Measurements from ENCODE around the gene SERINC5. TPM values are rescaled to one million over a fixed set of nuclear protein-coding genes. Genes with fewer than 3 reads are reported as not detected.

Gene SERINC5
- polyA plus RNA-seq, 1 of the 3 experiments (the other 2 are of a cell fraction) = 4.5 TPM

- Histone ChIP-seq H3K27ac (ENCODE audit: low read depth in 2 of 2, low read length in 1 of 2) (peak overlapping the region in 1 of 2 experiments; percentile 75; a peak in 2 of 4 replicates), H3F3A (replicated peaks; ENCODE audit: insufficient read depth) (no peaks in the 10 kb centered on the region), H3K9ac (no peak overlapping the region), H3K9me2 (no peaks in the 10 kb centered on the region), H3K79me2 (ENCODE audit: insufficient read depth) (peaks cover 3% of the 10 kb centered on the region; the same call in 1 of the 2 replicates), H3K36me3 (replicated peaks in 1 of 2; ENCODE audit: control insufficient read depth in 1 of 2, insufficient read depth in 2 of 2, low read length in 1 of 2) (no peaks in the 10 kb centered on the region), H3K4me2 (no peak overlapping the region), H4K20me1 (ENCODE audit: insufficient read depth) (no peaks in the 10 kb centered on the region), H3K4me1 (ENCODE audit: control insufficient read depth in 1 of 2, insufficient read depth in 2 of 2, low read depth in 1 of 2, low read length in 1 of 2) (peaks cover 0 to 20% of the 10 kb centered on the region in 2 experiments; a peak in 1 of 4 replicates), H2AFZ (ENCODE audit: low read depth) (no peak overlapping the region), H3K9me3 (no peaks in the 10 kb centered on the region), H3K27me3 (ENCODE audit: insufficient read depth) (no peaks in the 10 kb centered on the region), H3K4me3 (ENCODE audit: low read depth in 2 of 2, low read length in 1 of 2) (no peak overlapping the region)
- ChIA-PET POLR2A (no interaction called here), CTCF (no interaction called here)
- no peak for TF ChIP-seq POLR2AphosphoS5 (IDR thresholded peaks at IDR 0.05; ENCODE audit: low read depth, low read length)
- TF ChIP-seq, protein P1, sequence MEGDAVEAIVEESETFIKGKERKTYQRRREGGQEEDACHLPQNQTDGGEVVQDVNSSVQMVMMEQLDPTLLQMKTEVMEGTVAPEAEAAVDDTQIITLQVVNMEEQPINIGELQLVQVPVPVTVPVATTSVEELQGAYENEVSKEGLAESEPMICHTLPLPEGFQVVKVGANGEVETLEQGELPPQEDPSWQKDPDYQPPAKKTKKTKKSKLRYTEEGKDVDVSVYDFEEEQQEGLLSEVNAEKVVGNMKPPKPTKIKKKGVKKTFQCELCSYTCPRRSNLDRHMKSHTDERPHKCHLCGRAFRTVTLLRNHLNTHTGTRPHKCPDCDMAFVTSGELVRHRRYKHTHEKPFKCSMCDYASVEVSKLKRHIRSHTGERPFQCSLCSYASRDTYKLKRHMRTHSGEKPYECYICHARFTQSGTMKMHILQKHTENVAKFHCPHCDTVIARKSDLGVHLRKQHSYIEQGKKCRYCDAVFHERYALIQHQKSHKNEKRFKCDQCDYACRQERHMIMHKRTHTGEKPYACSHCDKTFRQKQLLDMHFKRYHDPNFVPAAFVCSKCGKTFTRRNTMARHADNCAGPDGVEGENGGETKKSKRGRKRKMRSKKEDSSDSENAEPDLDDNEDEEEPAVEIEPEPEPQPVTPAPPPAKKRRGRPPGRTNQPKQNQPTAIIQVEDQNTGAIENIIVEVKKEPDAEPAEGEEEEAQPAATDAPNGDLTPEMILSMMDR (IDR thresholded peaks at IDR 0.05) = no peak
- no peak for DNase-seq
- WGBS (ENCODE audit: low lambda C conversion rate) = 67% methylated on average over 5 of the region's 5 CpGs
Observed at GRCh38 chr5:80181618-80182211, 74.1 kb downstream of the SERINC5 start.

- Histone ChIP-seq H3K9me3 (no peaks in the 10 kb centered on the region), H3K36me3 (replicated peaks in 1 of 2; ENCODE audit: control insufficient read depth in 1 of 2, insufficient read depth in 2 of 2, low read length in 1 of 2) (peaks cover 0 to 3% of the 10 kb centered on the region in 2 experiments), H3K4me3 (ENCODE audit: low read depth in 2 of 2, low read length in 1 of 2) (no peak overlapping the region), H3K9me2 (no peaks in the 10 kb centered on the region), H3K4me2 (no peak overlapping the region), H3K4me1 (ENCODE audit: control insufficient read depth in 1 of 2, insufficient read depth in 2 of 2, low read depth in 1 of 2, low read length in 1 of 2) (peaks cover 0 to 16% of the 10 kb centered on the region in 2 experiments; a peak in 1 of 4 replicates), H3K27ac (ENCODE audit: low read depth in 2 of 2, low read length in 1 of 2) (no peak overlapping the region), H3K27me3 (ENCODE audit: insufficient read depth) (no peaks in the 10 kb centered on the region), H3F3A (replicated peaks; ENCODE audit: insufficient read depth) (no peaks in the 10 kb centered on the region), H3K79me2 (ENCODE audit: insufficient read depth) (no peaks in the 10 kb centered on the region), H2AFZ (ENCODE audit: low read depth) (no peak overlapping the region), H3K9ac (no peak overlapping the region), H4K20me1 (ENCODE audit: insufficient read depth) (no peaks in the 10 kb centered on the region)
- POLR2A ChIA-PET = no interaction called here
- no peak for TF ChIP-seq TEAD4 (IDR thresholded peaks at IDR 0.05; ENCODE audit: borderline replicate concordance, insufficient read depth)
- TF ChIP-seq, protein P2, sequence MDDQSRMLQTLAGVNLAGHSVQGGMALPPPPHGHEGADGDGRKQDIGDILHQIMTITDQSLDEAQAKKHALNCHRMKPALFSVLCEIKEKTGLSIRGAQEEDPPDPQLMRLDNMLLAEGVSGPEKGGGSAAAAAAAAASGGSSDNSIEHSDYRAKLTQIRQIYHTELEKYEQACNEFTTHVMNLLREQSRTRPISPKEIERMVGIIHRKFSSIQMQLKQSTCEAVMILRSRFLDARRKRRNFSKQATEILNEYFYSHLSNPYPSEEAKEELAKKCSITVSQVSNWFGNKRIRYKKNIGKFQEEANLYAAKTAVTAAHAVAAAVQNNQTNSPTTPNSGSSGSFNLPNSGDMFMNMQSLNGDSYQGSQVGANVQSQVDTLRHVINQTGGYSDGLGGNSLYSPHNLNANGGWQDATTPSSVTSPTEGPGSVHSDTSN (IDR thresholded peaks at IDR 0.05) = no peak
- CTCF ChIA-PET = no interaction called here
- WGBS (ENCODE audit: low lambda C conversion rate) = 73% methylated on average over 3 of the region's 3 CpGs
- no peak for DNase-seq
Observed at GRCh38 chr5:80177236-80177635, 78.6 kb downstream of the SERINC5 start.

DNA sequence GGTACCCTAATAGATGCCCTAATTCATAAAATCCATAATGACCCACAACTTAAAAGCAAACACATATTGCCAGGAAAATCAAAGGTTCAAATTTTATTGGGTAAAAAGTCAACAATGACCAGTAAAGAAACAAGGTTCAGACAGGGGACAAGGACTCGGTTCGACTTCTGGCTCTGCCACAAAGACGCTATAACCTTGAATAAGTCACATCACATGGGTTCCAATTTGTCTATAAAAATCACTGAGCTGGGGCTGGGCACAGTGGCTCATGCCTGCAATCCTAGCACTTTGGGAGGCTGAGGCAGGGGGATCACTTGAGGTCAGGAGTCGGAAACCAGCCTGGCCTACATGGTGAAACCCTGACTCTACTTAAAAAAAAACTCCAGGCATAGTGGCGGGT is 80.5 kb downstream of the SERINC5 start:
- WGBS (ENCODE audit: low lambda C conversion rate) = 94% methylated on average over 5 of the region's 5 CpGs
- CTCF ChIA-PET = interaction anchor here (1.4 kb wide), 1 partner anchor 141 kb away, joined by 3 read pairs; no protein-coding TSS in a partner anchor
- no peak for DNase-seq
- Histone ChIP-seq H3K9me2 (no peaks in the 10 kb centered on the region), H3K4me1 (ENCODE audit: control insufficient read depth in 1 of 2, insufficient read depth in 2 of 2, low read depth in 1 of 2, low read length in 1 of 2) (peaks cover 0 to 6% of the 10 kb centered on the region in 2 experiments; a peak in 1 of 4 replicates), H3K79me2 (ENCODE audit: insufficient read depth) (no peaks in the 10 kb centered on the region), H4K20me1 (ENCODE audit: insufficient read depth) (no peaks in the 10 kb centered on the region), H3K4me2 (no peak overlapping the region), H2AFZ (ENCODE audit: low read depth) (no peak overlapping the region), H3K27me3 (ENCODE audit: insufficient read depth) (no peaks in the 10 kb centered on the region), H3K4me3 (ENCODE audit: low read depth in 2 of 2, low read length in 1 of 2) (no peak overlapping the region), H3K9ac (no peak overlapping the region), H3K9me3 (no peaks in the 10 kb centered on the region), H3K27ac (ENCODE audit: low read depth in 2 of 2, low read length in 1 of 2) (no peak overlapping the region), H3F3A (replicated peaks; ENCODE audit: insufficient read depth) (no peaks in the 10 kb centered on the region), H3K36me3 (replicated peaks in 1 of 2; ENCODE audit: control insufficient read depth in 1 of 2, insufficient read depth in 2 of 2, low read length in 1 of 2) (peaks cover 0 to 3% of the 10 kb centered on the region in 2 experiments)
- POLR2A ChIA-PET = interaction anchor here (0.9 kb wide), 1 partner anchor 32 kb away, joined by 3 read pairs; no protein-coding TSS in a partner anchor
- TF ChIP-seq ZBTB33 (IDR thresholded peaks at IDR 0.05; ENCODE audit: borderline replicate concordance, low read depth) = no peak
- no peak for TF ChIP-seq TCF12 (IDR thresholded peaks at IDR 0.05)
- no peak for TF ChIP-seq CHD2 (IDR thresholded peaks at IDR 0.05; ENCODE audit: low read length, partially characterized antibody)
- no peak for TF ChIP-seq GATA2 (CRISPR knock-in tag; IDR thresholded peaks at IDR 0.05)
- TF ChIP-seq GABPA (IDR thresholded peaks at IDR 0.05; ENCODE audit: low read depth) = no peak
- TF ChIP-seq MXI1 (IDR thresholded peaks at IDR 0.05; ENCODE audit: low read depth, low read length) = no peak
- no peak for TF ChIP-seq MEF2A (IDR thresholded peaks at IDR 0.05; ENCODE audit: borderline replicate concordance, low read depth)
- no peak for TF ChIP-seq YY1 (IDR thresholded peaks at IDR 0.05; ENCODE audit: low read depth)
- no peak for TF ChIP-seq EP300 (IDR thresholded peaks at IDR 0.05; ENCODE audit: borderline replicate concordance in 1 of 2, low read depth in 1 of 2, low read length in 1 of 2)
- no peak for TF ChIP-seq ELF1 (IDR thresholded peaks at IDR 0.05)
- TF ChIP-seq NFIC (IDR thresholded peaks at IDR 0.05; ENCODE audit: borderline replicate concordance) = no peak
- TF ChIP-seq USF1 (IDR thresholded peaks at IDR 0.05; ENCODE audit: borderline replicate concordance, low read depth) = no peak
